MM.1S (cell line): ENCODE results near the gene CIBAR2.

Experiments
- DNase-seq: peaks from one replicate; pipeline ENCODE4 v3.0.0-alpha.2; 2015
- H2AFZ ChIP-seq: fragments of 300-600 bp; sonication (generic); 2 replicates; pipeline ENCODE4 v1.6.0; 2016; ENCODE audit warnings: antibody characterized with exemption, low read length
- H3F3A ChIP-seq: fragments of 300-600 bp; sonication (generic); 2 replicates; pipeline ENCODE4 v1.6.1; 2016; ENCODE audit warnings: mild to moderate bottlenecking, antibody characterized with exemption, low read length, moderate library complexity, mixed read lengths; ENCODE audit not compliant: insufficient read depth
- H3K27ac ChIP-seq: fragments of 300-600 bp; sonication (generic); 2 replicates; pipeline ENCODE4 v1.5.1; 2016; ENCODE audit warnings: mild to moderate bottlenecking, low read length
- H3K27me3 ChIP-seq: fragments of 300-600 bp; sonication (generic); replicated peaks from 2 replicates; pipeline ENCODE4 v1.6.0; 2016; ENCODE audit warnings: low read length; ENCODE audit not compliant: insufficient read depth
- H3K36me3 ChIP-seq: fragments of 300-600 bp; sonication (generic); replicated peaks from 2 replicates; pipeline ENCODE4 v1.6.1; 2016; ENCODE audit warnings: mild to moderate bottlenecking, low read length, mixed read lengths; ENCODE audit not compliant: insufficient read depth
- H3K4me1 ChIP-seq: fragments of 300-600 bp; sonication (generic); 2 replicates; pipeline ENCODE4 v1.6.1; 2016; ENCODE audit warnings: low read length, mixed read lengths
- H3K4me2 ChIP-seq: fragments of 300-600 bp; sonication (generic); 2 replicates; pipeline ENCODE4 v1.6.0; 2016; ENCODE audit warnings: low read depth, low read length
- H3K4me3 ChIP-seq: fragments of 300-600 bp; sonication (generic); 2 replicates; pipeline ENCODE4 v1.5.1; 2016; ENCODE audit warnings: low read length, mixed read lengths
- H3K79me2 ChIP-seq: fragments of 300-600 bp; sonication (generic); 2 replicates; pipeline ENCODE4 v1.6.1; 2016; ENCODE audit warnings: mixed run types, low read length, mixed read lengths
- H3K9ac ChIP-seq: fragments of 300-600 bp; sonication (generic); 2 replicates; pipeline ENCODE4 v1.6.1; 2016; ENCODE audit warnings: low read length, mixed read lengths
- H3K9me2 ChIP-seq: fragments of 300-600 bp; sonication (generic); replicated peaks from 2 replicates; pipeline ENCODE4 v1.6.1; 2016; ENCODE audit warnings: mild to moderate bottlenecking, low read length, mixed read lengths; ENCODE audit not compliant: insufficient read depth
- H3K9me3 ChIP-seq: fragments of 300-600 bp; sonication (generic); replicated peaks from 2 replicates; pipeline ENCODE4 v1.6.1; 2016; ENCODE audit warnings: mild to moderate bottlenecking, low read length, mixed read lengths; ENCODE audit not compliant: insufficient read depth
- H4K20me1 ChIP-seq: fragments of 300-600 bp; sonication (generic); 2 replicates; pipeline ENCODE4 v1.6.1; 2016; ENCODE audit warnings: mild to moderate bottlenecking, low read length, moderate library complexity, mixed read lengths; ENCODE audit not compliant: insufficient read depth
- CTCF ChIP-seq: fragments of 300-600 bp; sonication (generic); IDR thresholded peaks from 2 replicates; pipeline ENCODE4 v1.5.1; 2016; ENCODE audit warnings: antibody characterized with exemption, low read length, mixed read lengths
- EZH2 ChIP-seq: fragments of 300-600 bp; sonication (generic); optimal IDR thresholded peaks from 2 replicates; pipeline ENCODE3; 2017; ENCODE audit warnings: low read depth, mild to moderate bottlenecking, antibody characterized with exemption, low read length, mixed read lengths
- EZH2phosphoT487 ChIP-seq: fragments of 300-600 bp; sonication (generic); IDR thresholded peaks from 2 replicates; pipeline ENCODE4 v1.6.1; 2018; ENCODE audit warnings: antibody characterized with exemption, low read length

The CIBAR2 gene

GRCh38 chr16:85145188-85145587, 32.9 kb upstream of the CIBAR2 start:
- H3K27ac ChIP-seq = no peak overlapping the region
- peaks cover 59% of the 10 kb centered on the region for H3K27me3 ChIP-seq

GRCh38 chr16:85144026-85144915, 32.0 kb upstream of the CIBAR2 start:
- TF ChIP-seq EZH2 = no peak
- TF ChIP-seq EZH2phosphoT487 = no peak
- no peak for TF ChIP-seq CTCF
- Histone ChIP-seq H3K4me2 (no peak overlapping the region), H3K4me3 (no peak overlapping the region), H3K9me2 (no peaks in the 10 kb centered on the region), H3K27ac (no peak overlapping the region), H4K20me1 (no peaks in the 10 kb centered on the region), H2AFZ (no peak overlapping the region), H3F3A (no peaks in the 10 kb centered on the region), H3K79me2 (no peaks in the 10 kb centered on the region), H3K36me3 (no peaks in the 10 kb centered on the region), H3K27me3 (peaks cover 52% of the 10 kb centered on the region), H3K9ac (no peak overlapping the region), H3K9me3 (no peaks in the 10 kb centered on the region), H3K4me1 (no peaks in the 10 kb centered on the region)
- DNase-seq = no peak

More at GRCh38 chr16:85145188-85145587, 32.9 kb upstream of the CIBAR2 start:
- Histone ChIP-seq H3F3A (no peaks in the 10 kb centered on the region), H3K9me3 (no peaks in the 10 kb centered on the region), H3K9ac (no peak overlapping the region), H3K4me2 (no peak overlapping the region), H2AFZ (no peak overlapping the region), H3K36me3 (no peaks in the 10 kb centered on the region), H3K4me3 (no peak overlapping the region), H3K79me2 (no peaks in the 10 kb centered on the region), H3K9me2 (no peaks in the 10 kb centered on the region), H4K20me1 (no peaks in the 10 kb centered on the region), H3K4me1 (no peaks in the 10 kb centered on the region)
- TF ChIP-seq EZH2 (no peak), CTCF (no peak), EZH2phosphoT487 (no peak)
- DNase-seq = no peak

- TF ChIP-seq CTCF (no peak), EZH2phosphoT487 (no peak), EZH2 (no peak)
- no peak overlapping the region for H3K27ac ChIP-seq
- H2AFZ ChIP-seq = no peak overlapping the region
- H3K9me3 ChIP-seq = no peaks in the 10 kb centered on the region
- no peak overlapping the region for H3K4me3 ChIP-seq
- H4K20me1 ChIP-seq = no peaks in the 10 kb centered on the region
- no peak overlapping the region for H3K9ac ChIP-seq
- no peaks in the 10 kb centered on the region for H3F3A ChIP-seq
- peaks cover 47% of the 10 kb centered on the region for H3K27me3 ChIP-seq
- H3K4me1 ChIP-seq = no peaks in the 10 kb centered on the region
- H3K9me2 ChIP-seq = no peaks in the 10 kb centered on the region
- H3K4me2 ChIP-seq = no peak overlapping the region
- H3K36me3 ChIP-seq = no peaks in the 10 kb centered on the region
- no peak for DNase-seq
- no peaks in the 10 kb centered on the region for H3K79me2 ChIP-seq
Observed at GRCh38 chr16:85142771-85143211, 30.5 kb upstream of the CIBAR2 start.
